GM18909 (cell line): ENCODE measurements around the gene COL17A1.

ENCODE experiments used
- ATAC-seq: cut with Tn5 transposase; IDR thresholded peaks from one replicate; pipeline ENCODE4 v1.9.1; 2021; ENCODE audit warnings: mild to moderate bottlenecking; ENCODE audit not compliant: unreplicated experiment, poor library complexity

Gene COL17A1

DNA sequence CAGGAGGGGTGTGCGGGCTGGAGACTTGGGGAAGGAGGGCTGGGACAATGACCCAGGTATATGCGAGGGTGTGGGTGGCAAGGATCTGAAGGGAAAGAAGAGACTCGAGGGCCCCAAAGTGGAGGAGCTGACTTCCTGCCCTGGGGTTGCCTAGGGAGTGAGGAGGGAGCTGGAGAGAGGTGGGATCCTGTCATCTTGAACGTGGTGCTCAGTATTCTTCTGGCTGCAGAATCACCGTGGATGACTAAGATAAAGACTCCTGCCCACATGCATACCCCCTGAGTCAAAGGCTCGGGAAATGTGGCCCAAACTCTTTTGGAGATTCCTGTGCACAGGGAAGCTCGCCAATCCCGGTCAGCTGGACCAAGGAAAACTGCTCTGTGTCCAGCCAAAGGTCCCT is 31.2 kb downstream of the COL17A1 start:
- no peak for ATAC-seq

- ATAC-seq = no peak
Measured at GRCh38 chr10:104053201-104053600, 32.5 kb downstream of the COL17A1 start.

- no peak for ATAC-seq
Measured at GRCh38 chr10:104052431-104052830, 33.2 kb downstream of the COL17A1 start.

GRCh38 chr10:104049504-104050250 is 36.0 kb downstream of the COL17A1 start:
- ATAC-seq = no peak

- no peak for ATAC-seq
Measured at GRCh38 chr10:104046651-104047050, 39.0 kb downstream of the COL17A1 start.

GRCh38 chr10:104045151-104046089 is 40.3 kb downstream of the COL17A1 start:
- no peak for ATAC-seq

DNA sequence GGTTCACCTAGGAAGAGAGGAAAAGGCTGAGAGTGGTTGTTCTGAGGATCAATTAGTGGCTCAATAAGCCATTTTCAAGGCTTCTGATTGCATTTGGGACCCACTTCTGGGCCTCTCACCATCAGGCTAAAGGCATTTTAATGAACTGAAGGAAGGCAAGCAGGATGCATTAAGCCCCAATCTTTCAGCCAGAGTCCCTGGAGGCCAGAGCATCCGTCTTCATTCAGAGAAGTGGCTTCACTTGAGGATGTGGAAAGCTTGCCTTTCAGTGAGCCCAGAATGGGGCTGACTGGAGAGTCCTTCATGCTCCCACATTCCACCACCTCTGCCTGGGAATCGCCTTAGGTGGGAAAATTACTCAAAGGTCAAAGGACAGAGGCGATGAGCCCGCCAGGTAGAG is 41.8 kb downstream of the COL17A1 start:
- ATAC-seq = no peak

DNA sequence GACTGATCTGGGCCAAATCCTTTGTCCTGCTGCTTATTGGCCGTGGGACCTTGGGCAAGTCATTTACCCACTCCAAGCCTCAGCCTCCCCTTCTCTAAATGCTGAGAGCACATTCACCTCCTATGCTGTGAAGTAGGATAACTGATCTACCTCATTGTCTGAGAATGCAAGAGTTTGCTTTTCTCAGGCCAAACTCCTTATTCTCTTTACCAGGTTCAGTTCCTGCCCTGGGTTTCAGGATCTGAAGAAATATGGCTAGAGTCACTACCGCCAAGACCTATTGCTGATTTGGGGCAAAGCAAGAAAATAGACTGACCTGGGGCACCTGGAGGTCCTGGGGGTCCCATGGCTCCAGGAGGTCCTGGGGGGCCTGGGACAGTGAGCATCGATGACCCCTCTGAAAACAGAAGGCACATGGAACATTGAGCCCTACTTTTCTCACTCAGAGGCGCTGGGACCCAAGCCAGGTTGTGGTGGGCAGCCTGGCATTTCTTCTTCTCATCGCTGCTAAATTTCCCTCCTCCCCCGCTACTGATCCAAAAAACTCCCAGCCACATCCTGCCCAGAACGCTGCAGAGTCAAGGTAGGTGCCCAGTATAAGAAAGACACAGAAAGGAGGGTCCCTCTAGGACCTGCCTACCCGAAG is 42.4 kb downstream of the COL17A1 start:
- ATAC-seq = no peak

- ATAC-seq = no peak
Measured at GRCh38 chr10:104041891-104042535, 43.7 kb downstream of the COL17A1 start.

- no peak for ATAC-seq
Measured at GRCh38 chr10:104040862-104041789, 44.6 kb downstream of the COL17A1 start.

GRCh38 chr10:104040382-104040781 is 45.3 kb downstream of the COL17A1 start:
- no peak for ATAC-seq

DNA sequence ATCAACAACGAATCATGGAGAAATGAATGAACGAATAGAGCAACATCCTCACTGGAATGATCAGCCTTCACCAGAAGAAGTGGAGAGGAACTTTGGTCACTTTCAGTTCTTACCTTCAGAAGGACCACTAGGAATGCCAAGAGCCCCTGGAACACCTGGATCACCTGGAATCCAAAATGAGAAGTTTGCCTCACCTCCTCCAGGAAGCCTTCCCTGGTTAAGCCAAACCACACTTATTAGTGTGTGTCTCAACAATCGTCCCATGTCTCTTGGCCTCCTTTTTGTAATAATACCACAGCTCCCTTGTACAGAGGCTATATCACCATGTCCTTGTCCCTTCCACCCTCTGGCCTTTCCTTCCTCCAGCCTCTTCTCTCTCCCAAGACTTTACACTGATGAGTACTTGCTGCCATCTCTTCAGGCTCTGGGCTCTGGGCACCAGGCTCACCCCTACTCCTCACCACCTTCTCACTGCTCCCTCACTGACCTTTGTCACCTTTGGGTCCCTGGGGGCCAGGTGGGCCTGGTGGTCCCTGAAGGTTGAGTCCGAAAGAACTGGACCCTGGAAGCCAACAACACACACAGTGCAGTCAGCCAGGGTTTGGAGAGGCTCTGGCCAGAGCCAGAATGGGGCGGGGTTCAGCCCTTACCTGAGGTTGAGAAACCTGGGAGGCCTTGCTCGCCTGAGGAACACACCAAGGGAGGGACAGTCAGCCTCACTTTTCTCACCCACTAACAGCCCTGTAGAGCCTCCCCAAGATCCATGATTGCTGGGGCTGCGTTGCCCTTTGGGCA is 46.5 kb downstream of the COL17A1 start:
- ATAC-seq = no peak

GRCh38 chr10:104038537-104038936 is 47.1 kb downstream of the COL17A1 start:
- no peak for ATAC-seq

GRCh38 chr10:104037261-104037951 is 48.3 kb downstream of the COL17A1 start:
- ATAC-seq = no peak

DNA sequence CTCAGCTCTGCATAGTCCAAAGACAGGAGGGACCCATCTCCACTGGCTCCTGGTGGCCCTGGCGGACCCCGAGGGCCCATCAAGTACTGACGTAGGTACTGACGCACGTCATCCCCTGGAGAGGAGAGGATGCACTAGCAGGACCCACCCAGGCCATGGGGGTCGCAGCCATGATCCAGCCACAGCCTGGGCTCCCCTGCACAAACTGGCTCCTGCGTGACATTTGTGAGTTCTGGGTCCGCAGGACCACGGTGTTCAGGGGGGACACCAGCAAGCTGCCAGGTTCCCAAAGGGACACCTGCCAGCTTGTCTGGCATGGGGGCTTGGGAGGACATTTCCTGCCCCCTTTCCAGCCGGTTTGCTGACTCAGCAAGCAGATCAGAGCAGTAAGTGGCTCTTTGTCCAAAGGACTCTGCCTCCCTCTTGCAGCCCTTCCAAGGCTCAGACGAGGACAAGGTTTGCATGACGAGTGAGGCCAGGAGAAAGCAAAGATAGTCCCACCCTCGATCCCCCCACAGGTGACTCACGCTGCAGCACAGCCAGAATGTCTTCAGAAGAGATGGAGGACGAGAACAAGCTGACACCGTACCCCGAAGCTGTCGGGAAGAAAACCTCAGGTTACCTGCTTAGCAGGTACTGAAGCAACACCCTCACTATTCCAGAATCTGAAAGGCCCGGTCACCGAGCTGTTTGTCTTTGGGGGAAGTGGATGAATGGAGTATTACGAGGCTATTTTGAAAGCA is 49.0 kb downstream of the COL17A1 start:
- no peak for ATAC-seq

- ATAC-seq = no peak
Measured at GRCh38 chr10:104036069-104036384, 49.7 kb downstream of the COL17A1 start.

GRCh38 chr10:104035194-104036068 is 50.2 kb downstream of the COL17A1 start:
- no peak for ATAC-seq
